GM23338 (cell line): ENCODE measurements around the gene APOLD1. TPM values are rescaled to one million over a fixed set of nuclear protein-coding genes. Genes with fewer than 3 reads are reported as not detected.

Source experiments
- ATAC-seq: fragments of 200-7000 bp; cut with Tn5 transposase; 3 replicates; pipeline ENCODE4 v1.9.1; 2020
- DNase-seq: peaks from one replicate; pipeline ENCODE4 v3.0.0-alpha.2; 2015; ENCODE audit warnings: low spot score
- H2AFZ ChIP-seq: fragments of 200-600 bp; sonication (generic); 2 replicates; pipeline ENCODE4 v1.8.0; 2016; ENCODE audit warnings: antibody characterized with exemption, mild to moderate bottlenecking, moderate library complexity
- H3F3A ChIP-seq: fragments of 200-600 bp; sonication (generic); replicated peaks from 2 replicates; pipeline ENCODE4 v1.8.0; 2017; ENCODE audit warnings: antibody characterized with exemption, mixed run types, low read depth
- H3K27ac ChIP-seq: fragments of 200-600 bp; sonication (generic); 2 replicates; pipeline ENCODE4 v1.6.1; 2016; ENCODE audit warnings: low read depth
- H3K27me3 ChIP-seq: fragments of 200-600 bp; sonication (generic); 2 replicates; pipeline ENCODE4 v1.8.0; 2016; ENCODE audit warnings: mild to moderate bottlenecking, mixed run types, moderate library complexity; ENCODE audit not compliant: insufficient read depth
- H3K36me3 ChIP-seq: fragments of 200-600 bp; sonication (generic); 2 replicates; pipeline ENCODE4 v1.8.0; 2016; ENCODE audit warnings: mild to moderate bottlenecking; ENCODE audit not compliant: insufficient read depth
- H3K4me1 ChIP-seq: fragments of 200-600 bp; sonication (generic); 2 replicates; pipeline ENCODE4 v1.8.0; 2016; ENCODE audit warnings: mild to moderate bottlenecking, moderate library complexity; ENCODE audit not compliant: insufficient read depth
- H3K4me2 ChIP-seq: fragments of 200-600 bp; sonication (generic); 2 replicates; pipeline ENCODE4 v1.7.1; 2017; ENCODE audit warnings: mixed run types
- H3K4me3 ChIP-seq: fragments of 200-600 bp; sonication (generic); 2 replicates; pipeline ENCODE4 v1.6.1; 2016; ENCODE audit warnings: mixed run types
- H3K79me2 ChIP-seq: fragments of 200-600 bp; sonication (generic); replicated peaks from 2 replicates; pipeline ENCODE4 v1.8.0; 2017; ENCODE audit warnings: mild to moderate bottlenecking; ENCODE audit not compliant: insufficient read depth
- H3K9me2 ChIP-seq: fragments of 200-600 bp; sonication (generic); 2 replicates; pipeline ENCODE4 v1.8.0; 2017; ENCODE audit not compliant: insufficient read depth
- H4K20me1 ChIP-seq: fragments of 200-600 bp; sonication (generic); replicated peaks from 2 replicates; pipeline ENCODE4 v1.8.0; 2017; ENCODE audit warnings: mild to moderate bottlenecking; ENCODE audit not compliant: insufficient read depth
- H3K27ac Mint-ChIP-seq: 2 replicates; pipeline ENCODE4 v1.8.0; 2020; ENCODE audit warnings: inconsistent platforms, mild to moderate bottlenecking, moderate library complexity, mixed read lengths
- H3K27me3 Mint-ChIP-seq: 3 replicates; pipeline ENCODE4 v1.8.0; 2022; ENCODE audit warnings: low read depth, mild to moderate bottlenecking, moderate library complexity, mixed read lengths, inconsistent platforms; ENCODE audit not compliant: insufficient read depth, poor library complexity
- H3K36me3 Mint-ChIP-seq: 3 replicates; pipeline ENCODE4 v1.8.0; 2021; ENCODE audit warnings: low read depth, mild to moderate bottlenecking, inconsistent platforms, moderate library complexity, mixed read lengths
- H3K4me1 Mint-ChIP-seq: 3 replicates; pipeline ENCODE4 v1.8.0; 2020; ENCODE audit warnings: mild to moderate bottlenecking, inconsistent platforms, mixed read lengths
- H3K4me3 Mint-ChIP-seq: 3 replicates; pipeline ENCODE4 v1.8.0; 2021; ENCODE audit warnings: moderate library complexity, mild to moderate bottlenecking, inconsistent platforms, mixed read lengths
- H3K9me3 Mint-ChIP-seq: 3 replicates; pipeline ENCODE4 v1.8.0; 2020; ENCODE audit warnings: moderate library complexity, mild to moderate bottlenecking, inconsistent platforms, mixed read lengths
- CREB1 ChIP-seq: fragments of 250-450 bp; sonication (Bioruptor Pico); IDR thresholded peaks from 2 replicates; pipeline ENCODE4 v1.5.0; 2020; ENCODE audit warnings: low read depth, mild to moderate bottlenecking, moderate library complexity
- EZH2 ChIP-seq: fragments of 200-600 bp; sonication (generic); IDR thresholded peaks from one replicate; pipeline ENCODE4 v1.8.0; 2017; ENCODE audit warnings: antibody characterized with exemption, mild to moderate bottlenecking, low read depth; ENCODE audit not compliant: unreplicated experiment
- EZH2phosphoT487 ChIP-seq: fragments of 200-600 bp; sonication (generic); IDR thresholded peaks from one replicate; pipeline ENCODE4 v1.8.1; 2018; ENCODE audit warnings: antibody characterized with exemption; ENCODE audit not compliant: unreplicated experiment
- JUNB ChIP-seq: IDR thresholded peaks from one replicate; pipeline ENCODE4 v1.6.1; 2016; ENCODE audit warnings: antibody characterized with exemption; ENCODE audit not compliant: unreplicated experiment
- POLR2AphosphoS5 ChIP-seq: IDR thresholded peaks from 2 replicates; pipeline ENCODE4 v1.6.1; 2016; ENCODE audit warnings: antibody characterized with exemption, low read depth
- ZNF114 ChIP-seq: fragments of 250-450 bp; sonication (Bioruptor Pico); IDR thresholded peaks from 2 replicates; pipeline ENCODE4 v1.5.0; 2020; ENCODE audit warnings: mild to moderate bottlenecking, moderate library complexity
- polyA plus RNA-seq: library from polyadenylated mRNA; unstranded; fragments of >200 nt; fragmentation: Nextera tagmentation; extraction: Ambion mirVana; gene quantifications from 2 replicates; pipeline ENCODE4 v1.2.1, GENCODE V29; 2016
- total RNA-seq: library from RNA; depleted of rRNA; stranded (reverse); fragments of >200 nt; shearing (Covaris generic); gene quantifications from 2 replicates; pipeline ENCODE4 v1.2.3, GENCODE V29; 2014
- TF ChIP-seq, protein P1 (sequence below): fragments of 250-450 bp; sonication (Bioruptor Pico); IDR thresholded peaks from 2 replicates; pipeline ENCODE4 v1.5.0; 2020; ENCODE audit warnings: mild to moderate bottlenecking, moderate library complexity
- TF ChIP-seq, protein P2 (sequence below), 2 experiments: fragments of 200-600 bp in 1 of 2; sonication (generic) in 1 of 2; conservative IDR thresholded peaks; 2 replicates each; pipeline versions ENCODE4 v1.5.1 to v1.6.1; 2016 to 2017; ENCODE audit warnings: antibody characterized with exemption in 2 of 2, low read depth in 2 of 2, mild to moderate bottlenecking in 2 of 2, moderate library complexity in 1 of 2

APOLD1 gene
- total and polyA plus RNA-seq, 2 experiments from 2014 or later: 0.94 to 1.8 TPM

- Histone ChIP-seq H3K36me3 (no peaks in the 10 kb centered on the region), H3K4me3 (no peak overlapping the region), H2AFZ (no peak overlapping the region), H4K20me1 (no peaks in the 10 kb centered on the region), H3K4me1 (no peaks in the 10 kb centered on the region), H3K9me2 (peaks cover 9% of the 10 kb centered on the region; the same call in 1 of the 2 replicates), H3F3A (no peaks in the 10 kb centered on the region), H3K27me3 (no peaks in the 10 kb centered on the region), H3K27ac (no peak overlapping the region), H3K4me2 (no peak overlapping the region), H3K79me2 (no peaks in the 10 kb centered on the region)
- Mint-ChIP-seq H3K27me3 (peaks cover 3% of the 10 kb centered on the region), H3K27ac (no peak overlapping the region), H3K36me3 (no peaks in the 10 kb centered on the region), H3K9me3 (no peaks in the 10 kb centered on the region), H3K4me3 (no peak overlapping the region), H3K4me1 (peaks cover 3% of the 10 kb centered on the region)
- DNase-seq (no peak), ATAC-seq (no peak)
- TF ChIP-seq EZH2 (no peak), CREB1 (CRISPR knock-in tag) (no peak), POLR2AphosphoS5 (no peak), JUNB (no peak)
Measured at GRCh38 chr12:12779529-12779928, 5.9 kb upstream of the APOLD1 start.

DNA sequence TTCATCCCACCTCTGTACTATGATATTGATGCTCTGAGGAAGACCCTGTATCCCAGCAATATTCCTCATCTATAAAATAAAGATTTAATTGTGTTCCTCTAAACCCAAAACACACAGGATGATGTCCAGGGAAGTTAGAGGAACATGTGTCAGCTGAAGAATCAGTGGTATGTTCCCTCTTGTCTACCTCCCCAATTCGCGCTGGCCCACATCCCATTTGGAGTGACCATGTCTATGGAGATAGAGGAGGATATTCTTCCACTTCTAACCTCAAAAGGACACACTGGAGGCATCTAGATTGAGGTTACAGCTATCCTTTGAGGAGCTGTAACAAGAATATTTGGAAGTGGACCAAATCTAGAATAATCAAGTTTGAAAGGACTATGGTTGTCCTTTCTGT lies 1.3 kb upstream of the APOLD1 start:
- H3K4me3 ChIP-seq: no peak overlapping the region
- no peak for ATAC-seq
- H3K36me3 ChIP-seq: no peaks in the 10 kb centered on the region
- H3K4me1 ChIP-seq: peaks cover 15% of the 10 kb centered on the region
- Mint-ChIP-seq H3K4me1 (peaks cover 32% of the 10 kb centered on the region), H3K4me3 (no peak overlapping the region), H3K9me3 (peaks cover 9% of the 10 kb centered on the region; the same call in 1 of the 3 replicates), H3K36me3 (peaks cover 4% of the 10 kb centered on the region; the same call in 2 of the 3 replicates), H3K27ac (no peak overlapping the region), H3K27me3 (peaks cover 38% of the 10 kb centered on the region)
- TF ChIP-seq EZH2phosphoT487: no peak
- TF ChIP-seq JUNB: no peak
- TF ChIP-seq, protein P1, sequence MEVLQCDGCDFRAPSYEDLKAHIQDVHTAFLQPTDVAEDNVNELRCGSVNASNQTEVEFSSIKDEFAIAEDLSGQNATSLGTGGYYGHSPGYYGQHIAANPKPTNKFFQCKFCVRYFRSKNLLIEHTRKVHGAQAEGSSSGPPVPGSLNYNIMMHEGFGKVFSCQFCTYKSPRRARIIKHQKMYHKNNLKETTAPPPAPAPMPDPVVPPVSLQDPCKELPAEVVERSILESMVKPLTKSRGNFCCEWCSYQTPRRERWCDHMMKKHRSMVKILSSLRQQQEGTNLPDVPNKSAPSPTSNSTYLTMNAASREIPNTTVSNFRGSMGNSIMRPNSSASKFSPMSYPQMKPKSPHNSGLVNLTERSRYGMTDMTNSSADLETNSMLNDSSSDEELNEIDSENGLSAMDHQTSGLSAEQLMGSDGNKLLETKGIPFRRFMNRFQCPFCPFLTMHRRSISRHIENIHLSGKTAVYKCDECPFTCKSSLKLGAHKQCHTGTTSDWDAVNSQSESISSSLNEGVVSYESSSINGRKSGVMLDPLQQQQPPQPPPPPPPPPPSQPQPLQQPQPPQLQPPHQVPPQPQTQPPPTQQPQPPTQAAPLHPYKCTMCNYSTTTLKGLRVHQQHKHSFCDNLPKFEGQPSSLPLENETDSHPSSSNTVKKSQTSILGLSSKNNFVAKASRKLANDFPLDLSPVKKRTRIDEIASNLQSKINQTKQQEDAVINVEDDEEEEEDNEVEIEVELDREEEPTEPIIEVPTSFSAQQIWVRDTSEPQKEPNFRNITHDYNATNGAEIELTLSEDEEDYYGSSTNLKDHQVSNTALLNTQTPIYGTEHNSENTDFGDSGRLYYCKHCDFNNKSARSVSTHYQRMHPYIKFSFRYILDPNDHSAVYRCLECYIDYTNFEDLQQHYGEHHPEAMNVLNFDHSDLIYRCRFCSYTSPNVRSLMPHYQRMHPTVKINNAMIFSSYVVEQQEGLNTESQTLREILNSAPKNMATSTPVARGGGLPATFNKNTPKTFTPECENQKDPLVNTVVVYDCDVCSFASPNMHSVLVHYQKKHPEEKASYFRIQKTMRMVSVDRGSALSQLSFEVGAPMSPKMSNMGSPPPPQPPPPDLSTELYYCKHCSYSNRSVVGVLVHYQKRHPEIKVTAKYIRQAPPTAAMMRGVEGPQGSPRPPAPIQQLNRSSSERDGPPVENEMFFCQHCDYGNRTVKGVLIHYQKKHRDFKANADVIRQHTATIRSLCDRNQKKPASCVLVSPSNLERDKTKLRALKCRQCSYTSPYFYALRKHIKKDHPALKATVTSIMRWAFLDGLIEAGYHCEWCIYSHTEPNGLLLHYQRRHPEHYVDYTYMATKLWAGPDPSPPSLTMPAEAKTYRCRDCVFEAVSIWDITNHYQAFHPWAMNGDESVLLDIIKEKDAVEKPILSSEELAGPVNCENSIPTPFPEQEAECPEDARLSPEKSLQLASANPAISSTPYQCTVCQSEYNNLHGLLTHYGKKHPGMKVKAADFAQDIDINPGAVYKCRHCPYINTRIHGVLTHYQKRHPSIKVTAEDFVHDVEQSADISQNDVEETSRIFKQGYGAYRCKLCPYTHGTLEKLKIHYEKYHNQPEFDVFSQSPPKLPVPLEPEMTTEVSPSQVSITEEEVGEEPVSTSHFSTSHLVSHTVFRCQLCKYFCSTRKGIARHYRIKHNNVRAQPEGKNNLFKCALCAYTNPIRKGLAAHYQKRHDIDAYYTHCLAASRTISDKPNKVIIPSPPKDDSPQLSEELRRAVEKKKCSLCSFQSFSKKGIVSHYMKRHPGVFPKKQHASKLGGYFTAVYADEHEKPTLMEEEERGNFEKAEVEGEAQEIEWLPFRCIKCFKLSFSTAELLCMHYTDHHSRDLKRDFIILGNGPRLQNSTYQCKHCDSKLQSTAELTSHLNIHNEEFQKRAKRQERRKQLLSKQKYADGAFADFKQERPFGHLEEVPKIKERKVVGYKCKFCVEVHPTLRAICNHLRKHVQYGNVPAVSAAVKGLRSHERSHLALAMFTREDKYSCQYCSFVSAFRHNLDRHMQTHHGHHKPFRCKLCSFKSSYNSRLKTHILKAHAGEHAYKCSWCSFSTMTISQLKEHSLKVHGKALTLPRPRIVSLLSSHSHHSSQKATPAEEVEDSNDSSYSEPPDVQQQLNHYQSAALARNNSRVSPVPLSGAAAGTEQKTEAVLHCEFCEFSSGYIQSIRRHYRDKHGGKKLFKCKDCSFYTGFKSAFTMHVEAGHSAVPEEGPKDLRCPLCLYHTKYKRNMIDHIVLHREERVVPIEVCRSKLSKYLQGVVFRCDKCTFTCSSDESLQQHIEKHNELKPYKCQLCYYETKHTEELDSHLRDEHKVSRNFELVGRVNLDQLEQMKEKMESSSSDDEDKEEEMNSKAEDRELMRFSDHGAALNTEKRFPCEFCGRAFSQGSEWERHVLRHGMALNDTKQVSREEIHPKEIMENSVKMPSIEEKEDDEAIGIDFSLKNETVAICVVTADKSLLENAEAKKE: no peak
- no peak for TF ChIP-seq ZNF114 (CRISPR knock-in tag)
- TF ChIP-seq, protein P2, sequence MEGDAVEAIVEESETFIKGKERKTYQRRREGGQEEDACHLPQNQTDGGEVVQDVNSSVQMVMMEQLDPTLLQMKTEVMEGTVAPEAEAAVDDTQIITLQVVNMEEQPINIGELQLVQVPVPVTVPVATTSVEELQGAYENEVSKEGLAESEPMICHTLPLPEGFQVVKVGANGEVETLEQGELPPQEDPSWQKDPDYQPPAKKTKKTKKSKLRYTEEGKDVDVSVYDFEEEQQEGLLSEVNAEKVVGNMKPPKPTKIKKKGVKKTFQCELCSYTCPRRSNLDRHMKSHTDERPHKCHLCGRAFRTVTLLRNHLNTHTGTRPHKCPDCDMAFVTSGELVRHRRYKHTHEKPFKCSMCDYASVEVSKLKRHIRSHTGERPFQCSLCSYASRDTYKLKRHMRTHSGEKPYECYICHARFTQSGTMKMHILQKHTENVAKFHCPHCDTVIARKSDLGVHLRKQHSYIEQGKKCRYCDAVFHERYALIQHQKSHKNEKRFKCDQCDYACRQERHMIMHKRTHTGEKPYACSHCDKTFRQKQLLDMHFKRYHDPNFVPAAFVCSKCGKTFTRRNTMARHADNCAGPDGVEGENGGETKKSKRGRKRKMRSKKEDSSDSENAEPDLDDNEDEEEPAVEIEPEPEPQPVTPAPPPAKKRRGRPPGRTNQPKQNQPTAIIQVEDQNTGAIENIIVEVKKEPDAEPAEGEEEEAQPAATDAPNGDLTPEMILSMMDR (conservative IDR thresholded peaks at IDR 0.05; ENCODE audit: low read depth in 2 of 2): no peak
- no peak for TF ChIP-seq EZH2
- H4K20me1 ChIP-seq: no peaks in the 10 kb centered on the region
- peaks cover 9% of the 10 kb centered on the region; the same call in 1 of the 2 replicates for H3K9me2 ChIP-seq
- no peak for DNase-seq
- peaks cover 31% of the 10 kb centered on the region for H3K27me3 ChIP-seq
- H3K27ac ChIP-seq: no peak overlapping the region
- H2AFZ ChIP-seq: no peak overlapping the region
- peaks cover 6% of the 10 kb centered on the region; the same call in 1 of the 2 replicates for H3F3A ChIP-seq
- no peaks in the 10 kb centered on the region for H3K79me2 ChIP-seq
- no peak overlapping the region for H3K4me2 ChIP-seq
